Dendritic cell treated with granulocyte-macrophage colony-stimulating factor and Interleukin-4, amounts not matched to agents 40 ng/mL and 50 ng/mL, for 4 days (primary cell): ENCODE measurements around the gene MED12L.

ENCODE experiments used
- H3K27ac Mint-ChIP-seq: one replicate; pipeline ENCODE4 v1.8.0; 2022; ENCODE audit warnings: mild to moderate bottlenecking, mixed read lengths
- H3K27me3 Mint-ChIP-seq: one replicate; pipeline ENCODE4 v1.8.0; 2022; ENCODE audit warnings: mild to moderate bottlenecking, mixed read lengths
- H3K36me3 Mint-ChIP-seq: one replicate; pipeline ENCODE4 v1.8.0; 2022; ENCODE audit warnings: low read depth, mixed read lengths
- H3K4me1 Mint-ChIP-seq: one replicate; pipeline ENCODE4 v1.8.0; 2022; ENCODE audit warnings: low read depth, mixed read lengths
- H3K4me3 Mint-ChIP-seq: one replicate; pipeline ENCODE4 v1.8.0; 2022; ENCODE audit warnings: mild to moderate bottlenecking, moderate library complexity, mixed read lengths
- H3K9me3 Mint-ChIP-seq: one replicate; pipeline ENCODE4 v1.8.0; 2022; ENCODE audit warnings: mixed read lengths
- intact Hi-C: fragments of 100-400 bp; cut with micrococcal nuclease; formaldehyde crosslinking; loops from one replicate; pipeline ENCODE4 v1.15.0; 2022

Gene MED12L

DNA sequence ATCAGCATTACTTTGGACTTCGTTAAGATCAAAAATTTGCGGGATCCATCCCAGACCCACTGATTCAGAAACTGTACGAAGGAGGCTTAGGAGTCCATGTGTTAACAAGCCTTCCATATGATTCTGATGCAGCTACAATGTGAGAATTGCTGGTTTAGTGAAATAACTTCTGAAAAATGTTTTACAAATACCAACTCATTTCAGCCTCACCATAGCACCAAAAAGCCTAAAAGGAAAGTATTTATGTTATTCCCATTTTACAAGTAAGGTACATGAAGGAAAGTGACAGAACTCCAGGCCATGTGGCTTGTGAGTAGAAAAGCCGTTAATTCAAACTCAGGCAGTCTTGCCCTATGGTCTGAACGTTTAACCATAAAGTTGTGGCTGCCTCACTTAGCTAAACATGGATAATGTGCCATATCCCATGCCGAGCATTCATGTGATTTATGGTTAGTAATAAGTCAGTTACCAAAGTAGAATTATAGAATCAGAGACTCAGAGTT is 376.9 kb downstream of the MED12L start:
- H3K4me3 Mint-ChIP-seq, result no peak overlapping the region
- intact Hi-C loops, result loop anchor here (10.0 kb wide), 1 partner anchor 452 kb away; no protein-coding TSS in a partner anchor

DNA sequence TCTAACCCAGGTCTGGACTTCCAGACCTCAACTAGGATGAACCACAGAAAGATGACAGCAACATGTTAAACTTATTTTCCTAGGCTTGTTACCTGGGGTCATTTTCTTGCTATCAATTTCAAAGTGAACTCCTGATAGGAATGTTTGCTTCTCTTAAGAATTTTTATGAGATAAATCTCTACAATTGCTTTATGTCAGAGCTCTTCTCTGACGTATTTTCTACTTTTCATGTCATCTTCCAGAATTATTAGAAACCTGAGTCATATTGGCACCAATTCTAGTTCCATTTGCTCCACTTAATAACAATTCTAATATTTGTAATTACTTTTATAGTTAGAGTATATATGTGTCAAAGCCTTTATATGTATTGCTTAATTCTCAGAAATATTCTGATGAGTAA is 377.5 kb downstream of the MED12L start:
- peaks cover 8% of the 10 kb centered on the region for H3K4me1 Mint-ChIP-seq
- no peak overlapping the region for H3K4me3 Mint-ChIP-seq
- H3K27me3 Mint-ChIP-seq, result peaks cover 24% of the 10 kb centered on the region
- intact Hi-C loops, result loop anchor here (10.0 kb wide), 1 partner anchor 452 kb away; no protein-coding TSS in a partner anchor
- H3K9me3 Mint-ChIP-seq, result no peaks in the 10 kb centered on the region
- H3K36me3 Mint-ChIP-seq, result no peaks in the 10 kb centered on the region
- no peak overlapping the region for H3K27ac Mint-ChIP-seq

More for the DNA sequence above, 376.9 kb downstream of the MED12L start:
- Mint-ChIP-seq H3K27me3 (peaks cover 24% of the 10 kb centered on the region), H3K9me3 (no peaks in the 10 kb centered on the region), H3K4me1 (peaks cover 8% of the 10 kb centered on the region), H3K27ac (no peak overlapping the region), H3K36me3 (no peaks in the 10 kb centered on the region)

DNA sequence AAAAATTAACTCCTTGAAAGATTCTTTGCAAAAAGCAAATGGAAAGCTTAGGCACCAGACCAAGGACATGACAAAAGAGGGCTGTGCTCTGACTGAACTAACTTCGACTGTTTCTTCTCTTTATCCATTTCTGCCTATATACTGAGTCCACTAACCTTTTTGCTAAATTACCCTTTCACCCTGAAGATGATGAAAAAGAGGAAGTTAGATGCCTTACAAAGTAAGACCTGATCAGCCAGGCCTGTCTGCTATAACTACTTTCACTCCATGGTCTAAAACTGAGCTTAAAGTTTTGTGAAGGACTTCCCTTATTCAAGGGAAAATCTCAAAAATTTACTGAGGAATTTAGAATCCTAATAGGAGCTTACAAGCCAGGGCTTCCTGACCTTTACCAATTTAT is 381.6 kb downstream of the MED12L start:
- no peaks in the 10 kb centered on the region for H3K36me3 Mint-ChIP-seq
- no peak overlapping the region for H3K4me3 Mint-ChIP-seq
- H3K4me1 Mint-ChIP-seq, result no peaks in the 10 kb centered on the region
- no peaks in the 10 kb centered on the region for H3K9me3 Mint-ChIP-seq
- H3K27me3 Mint-ChIP-seq, result peaks cover under 1% of the 10 kb centered on the region
- H3K27ac Mint-ChIP-seq, result no peak overlapping the region
- intact Hi-C loops, result loop anchor here (2.0 to 10.0 kb wide), 2 partner anchors 372 to 448 kb away; no protein-coding TSS in a partner anchor

DNA sequence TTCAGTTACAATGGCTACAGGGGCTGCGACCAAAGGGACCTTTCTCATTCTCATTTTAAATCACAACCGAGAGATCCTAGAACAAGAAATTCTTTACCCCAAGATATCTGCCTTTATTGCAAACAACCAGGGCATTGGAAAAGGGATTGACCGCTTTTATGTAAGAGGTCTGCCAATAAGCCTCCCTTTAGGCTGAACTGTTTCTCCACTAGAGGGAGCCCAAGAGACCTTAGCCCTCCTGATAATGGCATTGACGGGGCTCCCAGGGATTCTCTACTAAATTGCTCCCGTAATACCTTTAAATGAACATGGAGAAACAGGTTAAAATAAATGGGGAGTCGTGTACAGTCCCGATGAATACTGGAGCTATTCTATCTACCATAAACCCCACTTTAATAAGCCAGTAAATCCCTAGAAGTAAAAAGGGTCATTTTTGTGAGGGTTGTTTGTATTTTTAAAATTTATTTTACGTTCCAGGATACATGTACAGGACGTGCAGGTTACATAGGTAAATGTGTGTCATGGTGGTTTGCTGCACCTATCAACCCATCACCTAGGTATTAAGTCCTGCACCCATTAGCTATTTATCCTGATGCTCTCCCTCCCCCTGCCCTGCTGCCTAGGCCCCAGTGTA is 382.9 kb downstream of the MED12L start:
- intact Hi-C loops, result loop anchor here (10.0 kb wide), 1 partner anchor 446 kb away; no protein-coding TSS in a partner anchor
- Mint-ChIP-seq H3K27ac (no peak overlapping the region), H3K9me3 (no peaks in the 10 kb centered on the region), H3K27me3 (no peaks in the 10 kb centered on the region), H3K36me3 (no peaks in the 10 kb centered on the region), H3K4me1 (no peaks in the 10 kb centered on the region), H3K4me3 (no peak overlapping the region)

DNA sequence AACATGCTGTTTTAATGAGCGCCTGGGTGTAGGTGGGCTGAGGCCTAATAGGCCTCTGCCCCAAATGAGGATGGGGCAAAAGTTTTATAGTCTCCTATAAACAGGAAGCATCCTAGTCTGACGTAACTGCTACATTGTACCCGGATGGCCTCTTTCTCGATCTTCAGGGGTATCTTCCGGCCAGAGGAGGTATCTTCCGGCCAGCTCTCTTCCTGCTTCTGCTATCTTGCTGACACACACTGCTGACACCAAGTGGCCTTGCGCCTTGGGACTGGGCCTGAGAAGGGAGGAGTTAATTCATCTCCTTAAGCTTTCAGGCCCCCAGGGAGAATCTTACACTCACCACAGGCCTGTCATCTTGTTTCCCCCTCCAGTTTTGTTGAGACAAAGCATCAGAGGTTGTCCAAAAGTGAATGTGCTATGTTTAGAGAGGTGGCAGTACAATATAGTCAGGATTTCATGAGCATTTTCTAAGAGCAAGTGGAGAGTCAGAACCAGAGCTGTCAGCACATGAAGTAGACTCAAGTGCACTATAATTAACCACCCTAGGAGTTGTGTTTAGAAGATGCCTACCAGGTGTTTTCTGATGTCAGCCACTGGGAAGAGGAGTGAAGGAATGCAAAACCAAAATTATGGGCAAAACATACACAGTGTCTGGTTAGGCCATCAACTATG is 391.0 kb downstream of the MED12L start:
- Mint-ChIP-seq H3K4me1 (no peaks in the 10 kb centered on the region), H3K27me3 (no peaks in the 10 kb centered on the region), H3K9me3 (peaks cover under 1% of the 10 kb centered on the region), H3K36me3 (no peaks in the 10 kb centered on the region), H3K27ac (no peak overlapping the region), H3K4me3 (no peak overlapping the region)
- intact Hi-C loops, result no loop called here

DNA sequence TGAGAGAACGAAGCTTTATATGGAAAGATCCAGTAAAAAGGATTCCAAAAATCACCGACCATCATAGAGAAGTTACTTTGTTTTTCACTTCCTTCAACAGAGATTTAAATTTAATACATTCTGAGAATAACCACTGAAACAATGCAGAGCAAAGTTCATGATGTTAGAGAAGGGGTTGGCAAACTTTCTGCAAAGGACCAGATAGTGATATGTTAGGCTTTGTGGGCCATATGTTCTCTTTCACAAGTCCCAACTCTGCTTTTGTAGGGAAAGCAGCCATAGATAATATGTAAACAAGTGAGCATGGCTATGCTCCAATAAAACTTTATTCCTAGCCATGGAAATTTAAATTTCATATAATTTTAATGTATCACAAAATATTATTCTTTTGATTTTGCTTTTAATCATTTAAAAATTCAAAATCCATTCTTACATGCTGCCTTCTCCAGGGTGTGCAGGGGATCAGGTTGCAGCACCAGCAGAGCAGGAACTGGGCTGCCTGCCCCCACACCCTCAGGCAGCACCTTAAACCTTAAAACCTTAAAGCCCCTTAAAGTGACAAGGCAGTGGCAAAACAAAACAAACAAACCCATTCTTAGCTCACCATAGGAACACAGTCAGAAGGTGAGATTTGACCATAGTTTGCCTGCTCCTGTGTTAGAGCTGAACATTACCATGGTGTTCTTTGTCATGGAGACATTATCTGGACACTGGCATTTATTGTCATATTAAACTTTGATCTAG is 392.3 kb downstream of the MED12L start:
- no peak overlapping the region for H3K27ac Mint-ChIP-seq
- H3K4me3 Mint-ChIP-seq, result no peak overlapping the region
- H3K27me3 Mint-ChIP-seq, result no peaks in the 10 kb centered on the region
- H3K4me1 Mint-ChIP-seq, result no peaks in the 10 kb centered on the region
- intact Hi-C loops, result no loop called here
- H3K9me3 Mint-ChIP-seq, result peaks cover 14% of the 10 kb centered on the region
- H3K36me3 Mint-ChIP-seq, result no peaks in the 10 kb centered on the region

DNA sequence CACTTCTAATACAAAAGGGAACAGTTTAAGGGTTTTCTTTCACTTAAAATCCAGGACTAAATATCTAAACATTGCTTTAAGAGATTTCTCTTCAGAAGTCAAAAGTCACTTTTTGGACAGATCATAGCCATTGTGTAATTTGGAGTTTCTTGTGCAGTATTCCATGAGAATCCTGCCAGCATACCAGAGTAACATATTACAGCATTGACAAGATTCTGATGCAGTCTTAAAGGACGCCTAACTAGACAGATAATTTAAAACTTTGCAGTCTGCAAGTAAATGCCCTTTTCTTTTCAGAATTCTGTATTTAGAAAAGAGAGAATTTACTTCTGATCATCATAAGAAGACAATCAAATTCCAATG is 392.9 kb downstream of the MED12L start:
- H3K9me3 Mint-ChIP-seq, result peaks cover 19% of the 10 kb centered on the region
- H3K27me3 Mint-ChIP-seq, result no peaks in the 10 kb centered on the region
- intact Hi-C loops, result no loop called here
- H3K27ac Mint-ChIP-seq, result no peak overlapping the region
- no peaks in the 10 kb centered on the region for H3K36me3 Mint-ChIP-seq
- no peak overlapping the region for H3K4me3 Mint-ChIP-seq
- no peaks in the 10 kb centered on the region for H3K4me1 Mint-ChIP-seq

DNA sequence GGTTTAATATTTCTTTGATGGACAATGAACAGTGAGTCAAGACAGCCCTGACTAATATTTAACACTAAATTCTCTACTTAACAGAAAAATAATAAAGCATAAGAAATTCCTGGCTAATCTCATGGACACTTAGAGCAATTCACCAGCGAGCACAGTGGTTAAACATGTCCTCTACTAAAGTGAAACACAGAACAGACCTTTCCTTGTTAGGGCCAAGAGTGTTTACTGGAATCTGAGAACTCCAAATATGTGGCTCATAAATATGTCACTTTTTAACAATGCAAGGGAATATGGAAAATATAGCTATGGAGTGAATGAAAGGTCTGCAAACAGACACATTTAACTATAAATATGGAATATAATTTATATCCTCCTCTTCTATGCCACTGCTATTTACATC is 394.0 kb downstream of the MED12L start:
- intact Hi-C loops, result no loop called here
- H3K27me3 Mint-ChIP-seq, result no peaks in the 10 kb centered on the region
- no peaks in the 10 kb centered on the region for H3K4me1 Mint-ChIP-seq
- no peaks in the 10 kb centered on the region for H3K36me3 Mint-ChIP-seq
- H3K4me3 Mint-ChIP-seq, result no peak overlapping the region
- no peak overlapping the region for H3K27ac Mint-ChIP-seq
- peaks cover 20% of the 10 kb centered on the region for H3K9me3 Mint-ChIP-seq

DNA sequence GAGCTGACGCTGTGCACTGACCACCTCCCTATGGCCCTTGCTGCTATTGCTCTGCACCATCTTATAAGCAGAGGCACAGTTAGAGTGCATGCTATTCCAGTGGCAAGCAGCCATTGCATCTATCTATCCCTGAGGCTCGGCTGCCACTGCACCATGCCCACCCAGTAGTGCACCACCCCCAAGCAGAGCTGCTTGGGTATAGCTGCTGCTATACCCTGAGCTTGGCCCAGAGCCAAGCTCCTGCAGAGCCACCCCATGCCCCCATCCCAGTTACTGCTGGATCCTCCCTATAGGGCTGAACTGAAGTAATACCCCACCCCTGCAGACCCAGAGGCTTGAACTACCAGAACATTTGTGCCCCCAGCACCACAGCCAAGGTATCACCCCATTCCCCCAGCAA is 395.0 kb downstream of the MED12L start:
- H3K4me1 Mint-ChIP-seq, result no peaks in the 10 kb centered on the region
- H3K9me3 Mint-ChIP-seq, result peaks cover 30% of the 10 kb centered on the region

DNA sequence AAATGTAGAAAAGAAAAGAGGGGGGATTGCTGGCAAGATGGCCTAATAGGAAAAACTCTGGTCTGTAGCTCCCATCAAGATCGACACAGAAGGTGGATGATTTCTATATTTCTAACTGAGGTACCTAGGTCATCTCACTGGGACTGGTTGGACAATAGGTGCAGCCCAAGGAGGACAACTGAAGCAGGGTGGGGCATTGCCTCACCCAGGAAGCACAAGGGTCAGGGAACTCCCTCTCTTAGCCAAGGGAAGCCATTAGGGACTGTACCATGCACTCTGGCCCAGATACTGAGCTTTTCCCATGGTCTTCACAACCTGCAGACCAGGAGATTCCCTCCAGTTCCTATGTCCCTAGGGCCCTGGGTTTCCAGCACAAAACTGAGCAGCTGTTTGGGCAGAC is 398.0 kb downstream of the MED12L start:
- Mint-ChIP-seq H3K27me3 (no peaks in the 10 kb centered on the region), H3K4me1 (no peaks in the 10 kb centered on the region), H3K9me3 (peaks cover 58% of the 10 kb centered on the region), H3K36me3 (no peaks in the 10 kb centered on the region), H3K27ac (no peak overlapping the region), H3K4me3 (no peak overlapping the region)
- intact Hi-C loops, result no loop called here

More for the DNA sequence above, 395.0 kb downstream of the MED12L start:
- Mint-ChIP-seq H3K27ac (no peak overlapping the region), H3K36me3 (no peaks in the 10 kb centered on the region), H3K4me3 (no peak overlapping the region), H3K27me3 (no peaks in the 10 kb centered on the region)
- intact Hi-C loops, result no loop called here

DNA sequence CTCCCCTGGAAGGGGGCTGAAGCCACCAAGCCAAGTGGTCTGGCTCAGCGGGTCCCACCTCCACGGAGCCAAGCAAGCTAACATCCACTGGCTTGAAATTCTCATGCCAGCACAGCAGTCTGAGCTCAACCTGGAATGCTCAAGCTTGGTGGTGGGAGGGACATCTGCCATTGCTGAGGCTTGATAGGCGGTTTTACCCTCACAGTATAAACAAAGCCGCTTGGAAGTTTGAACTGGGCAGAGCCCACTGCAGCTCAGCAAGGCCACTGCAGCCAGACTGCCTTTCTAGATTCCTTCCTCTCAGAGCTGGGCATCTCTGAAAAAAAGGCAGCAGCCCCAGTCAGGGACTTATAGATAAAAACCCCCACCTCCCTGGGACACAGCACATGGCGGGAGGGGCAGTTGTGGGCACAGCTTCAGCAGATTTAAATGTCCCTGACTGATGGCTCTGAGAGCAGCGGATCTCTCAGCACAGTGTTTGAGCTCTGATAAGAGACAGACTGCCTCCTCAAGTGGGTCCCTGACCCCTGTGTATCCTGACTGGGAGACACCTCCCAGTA is 398.6 kb downstream of the MED12L start:
- no peaks in the 10 kb centered on the region for H3K27me3 Mint-ChIP-seq
- no peak overlapping the region for H3K4me3 Mint-ChIP-seq
- peaks cover 62% of the 10 kb centered on the region for H3K9me3 Mint-ChIP-seq

More for the DNA sequence above, 398.6 kb downstream of the MED12L start:
- intact Hi-C loops, result no loop called here
- H3K36me3 Mint-ChIP-seq, result no peaks in the 10 kb centered on the region
- no peak overlapping the region for H3K27ac Mint-ChIP-seq
- H3K4me1 Mint-ChIP-seq, result no peaks in the 10 kb centered on the region
